Ectodermal cell (in vitro differentiated cells): ENCODE measurements around the gene GPR179.
"Not testable (repeated sequence)": the region's sequence is repeated elsewhere in the genome, so short reads cannot be mapped to it uniquely, and the experiment has no call there.

Experiments used
- H3K27ac ChIP-seq: 2 replicates; pipeline ENCODE4 v1.7.0; 2013; ENCODE audit warnings: mild to moderate bottlenecking, low read depth, low read length; ENCODE audit not compliant: insufficient read depth, poor library complexity, severe bottlenecking
- H3K27me3 ChIP-seq: 2 replicates; pipeline ENCODE4 v1.7.0; 2013; ENCODE audit warnings: mild to moderate bottlenecking, low read length; ENCODE audit not compliant: insufficient read depth, control insufficient read depth, poor library complexity, severe bottlenecking
- H3K36me3 ChIP-seq: one replicate; pipeline ENCODE4 v1.7.0; 2013; ENCODE audit warnings: low read length; ENCODE audit not compliant: control insufficient read depth, insufficient read depth
- H3K4me1 ChIP-seq: one replicate; pipeline ENCODE4 v1.7.0; 2013; ENCODE audit warnings: low read length; ENCODE audit not compliant: control insufficient read depth, insufficient read depth
- H3K4me3 ChIP-seq: 2 replicates; pipeline ENCODE4 v1.7.0; 2013; ENCODE audit warnings: low read depth, low read length, control low read depth; ENCODE audit not compliant: insufficient read depth
- H3K9me3 ChIP-seq: 2 replicates; pipeline ENCODE4 v1.7.0; 2013; ENCODE audit warnings: mild to moderate bottlenecking, low read length, moderate library complexity; ENCODE audit not compliant: control insufficient read depth
- WGBS, 2 experiments: methylation state at CpG; one replicate each; pipeline ENCODE4 v1.1.7; 2013; ENCODE audit warnings: missing lambda C conversion rate in 2 of 2; 5-methylcytosine and 5-hydroxymethylcytosine counted together

The GPR179 gene

GRCh38 chr17:38322897-38323296 is 20.9 kb downstream of the GPR179 start:
- Histone ChIP-seq H3K4me3 (no peak overlapping the region), H3K27me3 (no peaks in the 10 kb centered on the region), H3K36me3 (peaks cover 9% of the 10 kb centered on the region), H3K9me3 (no peaks in the 10 kb centered on the region), H3K27ac (no peak overlapping the region), H3K4me1 (peaks cover 7% of the 10 kb centered on the region)
- WGBS, 2 experiments: 91 to 100% methylated on average over 1 of the region's 1 CpG

- no peak overlapping the region for H3K4me3 ChIP-seq
- peaks cover 7% of the 10 kb centered on the region for H3K4me1 ChIP-seq
- H3K9me3 ChIP-seq: no peaks in the 10 kb centered on the region
- H3K27ac ChIP-seq: no peak overlapping the region
- H3K27me3 ChIP-seq: no peaks in the 10 kb centered on the region
- H3K36me3 ChIP-seq: peaks cover 9% of the 10 kb centered on the region
- 35 to 37% methylated on average over 8 of the region's 8 CpGs for WGBS, 2 experiments
Measured at GRCh38 chr17:38322156-38322779, 21.5 kb downstream of the GPR179 start.

GRCh38 chr17:38320482-38320881 is 23.3 kb downstream of the GPR179 start:
- Histone ChIP-seq H3K4me3 (no peak overlapping the region), H3K4me1 (peaks cover 7% of the 10 kb centered on the region), H3K27ac (no peak overlapping the region), H3K27me3 (no peaks in the 10 kb centered on the region), H3K9me3 (no peaks in the 10 kb centered on the region), H3K36me3 (peaks cover 9% of the 10 kb centered on the region)
- 95% methylated on average over 10 of the region's 10 CpGs for WGBS, 2 experiments

- H3K27me3 ChIP-seq: no peaks in the 10 kb centered on the region
- peaks cover 2% of the 10 kb centered on the region for H3K36me3 ChIP-seq
- no peak overlapping the region for H3K27ac ChIP-seq
- no peak overlapping the region for H3K4me3 ChIP-seq
- H3K9me3 ChIP-seq: no peaks in the 10 kb centered on the region
- WGBS, 2 experiments: 91 to 98% methylated on average over 1 to 3 of the region's 3 CpGs
- H3K4me1 ChIP-seq: no peaks in the 10 kb centered on the region
Measured at GRCh38 chr17:38317081-38317480, 26.7 kb downstream of the GPR179 start.

- Histone ChIP-seq H3K27me3 (no peaks in the 10 kb centered on the region), H3K36me3 (no peaks in the 10 kb centered on the region), H3K9me3 (no peaks in the 10 kb centered on the region), H3K4me1 (no peaks in the 10 kb centered on the region), H3K27ac (no peak overlapping the region), H3K4me3 (no peak overlapping the region)
- 63% methylated on average over 3 of the region's 3 CpGs for WGBS, 2 experiments
Measured at GRCh38 chr17:38315497-38315896, 28.3 kb downstream of the GPR179 start.

GRCh38 chr17:38296834-38297517 is 46.8 kb downstream of the GPR179 start, which contains the start of gene MRPL45:
TSS of gene MRPL45 (plus strand) at chr17:38297168. CDS start at chr17:38297184, 16 bp downstream.
- 1% methylated on average over 47 to 48 of the region's 48 CpGs for WGBS, 2 experiments
- peak within 1 kb of the TSS; percentile 55 for H3K27ac ChIP-seq

GRCh38 chr17:38295602-38296365 is 48.0 kb downstream of the GPR179 start:
- whole genome bisulfite sequencing, 2 experiments: 91 to 94% methylated on average over 19 of the region's 21 CpGs

More at GRCh38 chr17:38296834-38297517, 46.8 kb downstream of the GPR179 start, which contains the start of gene MRPL45:
- H3K4me1 ChIP-seq, H3K36me3 ChIP-seq, H3K27me3 ChIP-seq, H3K9me3 ChIP-seq: not testable (repeated sequence)
- peak within 1 kb of the TSS; percentile 61 for H3K4me3 ChIP-seq

GRCh38 chr17:38289760-38290159 is 54.0 kb downstream of the GPR179 start:
- not testable (repeated sequence) for H3K27me3 ChIP-seq, H3K27ac ChIP-seq
- 100% methylated on average over 1 of the region's 1 CpG for WGBS, 2 experiments

More at GRCh38 chr17:38295602-38296365, 48.0 kb downstream of the GPR179 start:
- not testable (repeated sequence) for H3K27me3 ChIP-seq, H3K4me3 ChIP-seq, H3K36me3 ChIP-seq, H3K9me3 ChIP-seq, H3K27ac ChIP-seq, H3K4me1 ChIP-seq

GRCh38 chr17:38288217-38288827 is 55.4 kb downstream of the GPR179 start:
- not testable (repeated sequence) for H3K9me3 ChIP-seq
- 80 to 85% methylated on average over 8 of the region's 12 CpGs for WGBS, 2 experiments

More at GRCh38 chr17:38289760-38290159, 54.0 kb downstream of the GPR179 start:
- not testable (repeated sequence) for H3K4me3 ChIP-seq, H3K36me3 ChIP-seq, H3K4me1 ChIP-seq, H3K9me3 ChIP-seq

More at GRCh38 chr17:38288217-38288827, 55.4 kb downstream of the GPR179 start:
- H3K36me3 ChIP-seq, H3K4me1 ChIP-seq, H3K27ac ChIP-seq, H3K27me3 ChIP-seq, H3K4me3 ChIP-seq: not testable (repeated sequence)
